NCI-H82 (cell line): Measurements from ENCODE around the gene NMNAT3.

ENCODE experiments used
- DNase-seq: peaks from one replicate; lab custom pipeline; 2025; lab: John Stamatoyannopoulos, UW

The NMNAT3 gene

GRCh38 chr3:139578783-139579182, 99.0 kb downstream of the NMNAT3 start:
- no peak for DNase-seq

GRCh38 chr3:139577909-139578308, 99.9 kb downstream of the NMNAT3 start:
- no peak for DNase-seq

GRCh38 chr3:139577346-139577745, 100.4 kb downstream of the NMNAT3 start:
- DNase-seq: no peak

- peak; percentile 58 for DNase-seq
Observed at GRCh38 chr3:139574026-139574947, 103.5 kb downstream of the NMNAT3 start.

- DNase-seq: no peak
Observed at GRCh38 chr3:139572847-139573672, 104.7 kb downstream of the NMNAT3 start.

GRCh38 chr3:139571711-139572110, 106.1 kb downstream of the NMNAT3 start:
- no peak for DNase-seq

GRCh38 chr3:139564294-139564861, 113.4 kb downstream of the NMNAT3 start:
- peak; percentile 67 for DNase-seq

GRCh38 chr3:139561959-139562676, 115.7 kb downstream of the NMNAT3 start:
- DNase-seq: peak; percentile 82

- no peak for DNase-seq
Observed at GRCh38 chr3:139561255-139561817, 116.4 kb downstream of the NMNAT3 start.

GRCh38 chr3:139560411-139560810, 117.4 kb downstream of the NMNAT3 start:
- DNase-seq: no peak

GRCh38 chr3:139559541-139559940, 118.2 kb downstream of the NMNAT3 start:
- DNase-seq: peak; percentile 32

GRCh38 chr3:139558351-139559266, 119.2 kb downstream of the NMNAT3 start:
- no peak for DNase-seq

GRCh38 chr3:139557041-139557440, 120.7 kb downstream of the NMNAT3 start:
- DNase-seq: no peak

GRCh38 chr3:139555249-139555648, 122.5 kb downstream of the NMNAT3 start:
- DNase-seq: no peak

- DNase-seq: no peak
Observed at GRCh38 chr3:139554628-139555027, 123.1 kb downstream of the NMNAT3 start.

- DNase-seq: no peak
Observed at GRCh38 chr3:139552632-139553365, 125.0 kb downstream of the NMNAT3 start.

GRCh38 chr3:139548801-139549200, 129.0 kb downstream of the NMNAT3 start:
- no peak for DNase-seq

- no peak for DNase-seq
Observed at GRCh38 chr3:139547666-139548065, 130.1 kb downstream of the NMNAT3 start.

- no peak for DNase-seq
Observed at GRCh38 chr3:139546772-139547171, 131.0 kb downstream of the NMNAT3 start.
